GM18505 (cell line): ENCODE results near the gene CHAC2.
"Not testable (repeated sequence)": the region's sequence is repeated elsewhere in the genome, so short reads cannot be mapped to it uniquely, and the experiment has no call there.

Experiments used
- ATAC-seq: cut with Tn5 transposase; IDR thresholded peaks from one replicate; pipeline ENCODE4 v1.9.1; 2021; ENCODE audit not compliant: unreplicated experiment
- POLR2A ChIP-seq: IDR thresholded peaks from 4 replicates; pipeline ENCODE4 v1.6.1; 2011; ENCODE audit warnings: borderline replicate concordance; ENCODE audit not compliant: insufficient read depth, insufficient read length; ENCODE audit errors: extremely low read depth

The CHAC2 gene

DNA sequence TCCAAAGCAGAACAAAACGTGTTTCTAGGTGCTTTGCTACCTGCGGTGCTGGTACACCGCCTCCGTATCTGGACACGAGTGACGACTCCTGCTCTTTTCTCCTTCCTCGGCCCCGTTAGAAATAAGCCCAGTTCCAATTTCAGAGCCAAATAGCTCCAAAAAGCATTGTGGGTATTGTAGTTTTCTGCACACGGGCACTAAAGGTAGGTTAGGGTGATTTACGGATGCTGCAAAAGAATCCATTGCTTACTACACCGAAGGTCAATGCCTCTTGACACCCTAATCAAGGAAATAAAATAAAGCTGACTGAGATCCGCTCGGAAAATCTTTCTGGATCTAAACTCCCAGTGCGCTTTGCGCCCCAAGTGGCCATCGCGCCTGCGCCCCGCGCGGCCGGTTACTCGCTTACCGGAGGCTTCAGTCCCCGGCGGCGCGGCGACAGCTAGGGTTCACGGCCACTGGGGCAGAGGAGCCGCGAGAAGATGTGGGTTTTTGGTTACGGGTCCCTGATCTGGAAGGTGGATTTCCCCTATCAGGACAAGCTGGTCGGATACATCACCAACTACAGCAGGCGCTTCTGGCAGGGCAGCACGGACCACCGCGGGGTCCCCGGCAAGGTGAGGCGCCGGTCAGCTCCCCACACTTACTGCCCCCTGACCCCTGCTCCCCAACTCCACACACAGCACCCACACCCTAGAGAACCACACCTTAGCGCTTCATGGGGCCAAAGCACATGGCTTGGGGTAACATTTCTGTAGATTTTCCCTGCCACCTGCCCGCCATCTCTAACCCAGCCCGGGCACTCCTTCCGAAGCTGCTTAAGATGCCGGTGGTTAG is at the start of gene CHAC2:
TSS of gene CHAC2 (plus strand) at position 400 of the 837 bp plus-strand sequence. CDS start at position 483, 83 bp downstream.
- peak; percentile 97 for ATAC-seq
- peak; percentile 76 for TF ChIP-seq POLR2A

DNA sequence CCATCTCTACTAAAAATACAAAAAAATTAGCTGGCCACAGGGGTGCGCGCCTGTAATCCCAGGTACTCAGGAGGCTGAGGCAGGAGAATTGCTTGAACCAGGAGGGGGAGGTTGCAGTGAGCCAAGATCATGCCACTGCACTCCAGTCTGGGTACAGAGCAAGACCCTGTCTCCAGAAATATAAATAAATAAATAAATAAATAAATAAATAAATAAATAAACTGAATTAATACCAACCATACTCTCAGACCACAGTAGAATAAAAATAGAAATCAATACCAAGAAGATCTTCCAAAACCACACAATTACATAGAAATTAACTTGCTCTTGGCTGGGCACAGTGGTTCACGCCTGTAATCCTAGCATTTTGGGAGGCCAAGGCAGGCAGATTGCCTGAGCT is 46.7 kb upstream of the CHAC2 start:
- ATAC-seq: not testable (repeated sequence)

DNA sequence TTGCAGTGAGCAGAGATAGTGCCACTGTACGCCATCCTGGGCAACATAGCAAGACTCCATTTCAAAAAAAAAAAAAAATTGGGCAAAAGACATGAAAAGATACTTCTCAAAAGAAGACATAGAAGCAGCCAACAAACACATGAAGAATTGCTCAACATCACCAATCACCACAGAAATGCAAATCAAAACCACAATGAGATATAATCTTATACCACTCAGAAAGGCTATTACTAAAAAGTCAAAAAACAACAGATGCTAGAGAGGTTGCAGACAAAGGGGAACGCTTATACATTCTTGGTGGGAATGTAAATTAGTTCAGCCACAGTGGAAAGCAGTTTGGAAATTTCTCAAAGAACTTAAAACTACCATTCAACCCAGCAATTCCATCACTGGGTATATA is 43.1 kb upstream of the CHAC2 start:
- no peak for TF ChIP-seq POLR2A

DNA sequence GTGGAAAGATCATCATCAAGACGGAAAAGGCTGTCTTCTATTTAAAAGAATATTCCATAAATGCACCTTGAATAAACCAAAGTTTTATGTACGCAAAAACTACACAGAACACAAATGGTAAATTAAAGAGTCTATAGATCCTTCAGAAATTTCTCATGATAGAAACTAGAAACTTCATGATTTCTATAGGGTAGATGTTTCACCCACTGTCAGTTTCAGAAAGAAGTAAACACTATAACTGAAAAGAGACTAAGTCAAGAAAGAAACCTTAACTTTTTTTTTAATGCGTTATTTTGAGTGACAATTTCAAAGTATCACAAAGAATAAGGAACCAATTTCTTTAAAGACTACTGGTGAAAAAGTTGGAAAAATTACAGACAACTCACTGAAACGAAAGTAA is 41.9 kb upstream of the CHAC2 start:
- ATAC-seq: no peak
- no peak for TF ChIP-seq POLR2A

More for the DNA sequence above, 43.1 kb upstream of the CHAC2 start:
- no peak for ATAC-seq

GRCh38 chr2:53727921-53728320 is 39.7 kb upstream of the CHAC2 start:
- TF ChIP-seq POLR2A: no peak
- ATAC-seq: no peak

DNA sequence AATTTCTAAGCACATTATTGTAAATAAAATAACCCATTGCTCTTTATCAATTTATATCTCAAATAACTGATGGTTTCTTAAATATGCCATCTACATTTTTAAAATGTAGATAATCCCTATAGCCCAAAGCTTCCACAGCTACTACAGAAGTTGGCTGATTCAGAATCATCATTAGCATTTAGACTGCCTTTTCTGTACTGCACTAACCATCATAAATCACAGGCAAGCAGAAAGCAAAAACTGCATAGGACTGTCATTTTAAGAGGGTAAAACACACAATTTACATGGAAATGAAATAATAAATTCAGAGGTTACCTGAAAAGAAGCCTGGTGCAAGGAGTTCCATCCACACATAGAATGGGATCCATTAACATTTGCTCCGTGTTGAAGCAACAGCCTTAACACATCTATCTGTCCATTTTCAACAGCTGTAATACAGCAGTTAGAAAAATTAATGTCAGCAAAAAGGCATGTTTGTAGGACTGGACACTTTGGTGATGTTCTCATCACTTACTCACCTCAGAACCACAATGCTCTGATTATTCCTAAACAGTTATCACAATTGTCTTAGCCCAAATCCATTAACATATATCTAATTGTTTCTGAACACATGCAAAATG is 38.4 kb upstream of the CHAC2 start:
- no peak for ATAC-seq
- no peak for TF ChIP-seq POLR2A

- ATAC-seq: no peak
- no peak for TF ChIP-seq POLR2A
Observed at GRCh38 chr2:53737091-53737490, 30.5 kb upstream of the CHAC2 start.

DNA sequence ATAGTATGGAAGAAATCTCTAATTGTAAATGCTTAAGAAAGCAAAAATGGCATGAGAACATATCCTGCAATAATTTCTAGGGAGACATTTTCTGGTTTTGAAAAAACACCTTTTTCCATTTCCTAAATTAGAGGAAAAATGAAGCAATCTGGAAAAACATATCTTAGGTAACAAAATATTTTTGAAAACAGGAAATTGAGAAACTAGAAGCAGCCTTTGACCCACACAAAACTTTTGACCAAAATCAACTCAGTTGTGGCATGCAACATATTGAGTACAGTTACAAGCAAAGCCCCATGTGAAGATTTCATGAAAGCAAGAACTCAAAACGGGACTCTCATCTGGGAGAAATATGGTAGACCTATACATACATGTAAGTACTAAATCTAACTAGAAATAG is 28.6 kb upstream of the CHAC2 start:
- TF ChIP-seq POLR2A: no peak
- no peak for ATAC-seq

- TF ChIP-seq POLR2A: no peak
- no peak for ATAC-seq
Observed at GRCh38 chr2:53740170-53740569, 27.4 kb upstream of the CHAC2 start.

DNA sequence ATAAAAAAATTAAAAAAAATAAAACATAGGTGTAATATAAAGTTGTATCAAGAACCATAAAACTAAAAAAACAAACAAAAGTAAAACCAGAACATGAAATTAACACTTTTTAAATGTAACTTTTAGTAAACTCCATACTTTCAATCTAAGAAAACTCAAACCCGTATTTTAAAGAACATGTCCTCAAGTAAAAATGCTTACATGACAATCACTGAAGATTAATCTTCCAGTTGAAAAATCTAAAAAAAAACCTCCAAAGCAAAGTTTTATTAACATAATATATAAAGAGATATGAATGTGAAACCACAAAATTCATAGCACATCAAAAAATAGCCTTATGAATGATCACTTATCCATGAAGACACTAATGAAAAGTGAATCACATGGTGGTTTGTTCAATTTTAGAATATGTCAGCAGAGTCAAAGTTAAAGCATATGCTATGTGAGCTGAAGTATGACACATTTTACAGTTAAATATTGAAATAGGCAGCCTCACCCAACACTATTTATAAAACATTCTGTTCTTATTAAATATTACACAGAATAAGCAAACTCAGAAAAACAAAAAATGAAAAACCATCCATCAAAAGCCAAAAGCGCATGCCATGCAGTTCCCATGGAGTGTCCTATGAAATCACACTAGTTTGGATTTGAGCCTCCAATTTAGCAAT is 23.1 kb upstream of the CHAC2 start:
- no peak for ATAC-seq
- no peak for TF ChIP-seq POLR2A

GRCh38 chr2:53750041-53750768 is 17.4 kb upstream of the CHAC2 start:
- no peak for TF ChIP-seq POLR2A
- no peak for ATAC-seq

- no peak for TF ChIP-seq POLR2A
- peak; percentile 92 for ATAC-seq
Observed at GRCh38 chr2:53751728-53752127, 15.9 kb upstream of the CHAC2 start.

DNA sequence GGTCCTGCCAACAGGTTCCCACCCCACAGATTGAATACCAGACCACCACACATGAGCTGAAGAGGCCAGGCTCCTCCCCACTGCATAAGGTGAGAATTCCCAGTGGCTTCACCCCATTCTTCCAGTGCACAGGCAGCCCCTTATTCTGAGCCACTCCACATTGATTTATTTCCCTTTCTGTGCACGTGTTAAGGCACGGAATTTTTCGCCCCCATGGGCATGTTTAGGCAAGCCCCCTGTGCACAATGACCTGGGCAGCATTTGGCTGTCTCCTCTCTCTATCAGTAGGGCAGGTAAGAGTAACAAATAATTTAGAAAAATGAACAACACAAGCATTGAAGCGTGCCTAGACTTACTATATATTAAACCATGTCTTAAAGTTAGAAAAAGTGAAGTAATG is 15.2 kb upstream of the CHAC2 start:
- no peak for TF ChIP-seq POLR2A
- no peak for ATAC-seq
